Heart left ventricle (tissue), 13 donors: ENCODE data around the gene RRAS.

ENCODE experiments used
- CTCF ChIP-seq, 12 donors: fragments of 200-600 bp; sonication (generic) in 4 of 12; IDR thresholded peaks; one replicate each; pipeline versions ENCODE4 v1.5.0 to v1.8.0; 2018 to 2022; ENCODE audit warnings: antibody characterized with exemption in 12 of 12, mild to moderate bottlenecking in 5 of 12
- POLR2A ChIP-seq, 2 donors: fragments of 450-650 bp; IDR thresholded peaks; one replicate each; pipeline ENCODE4 v1.6.1; 2017; ENCODE audit warnings: antibody characterized with exemption in 2 of 2, mild to moderate bottlenecking in 2 of 2, moderate library complexity in 2 of 2
- donor health status: ischemic (EF 13 %, LVEDD 7.1; RV severe dilation, severe dysfunction).
- donor health status: DM: no; HTN: yes; CAD: no.
- donor health status: DM: no; HTN: no; CAD: no.
- donor health status: ischemic (EF 25% LVEDD 6.9; RV normal size, moderate dysfunction).
- donor health status: ischemic (EF 25% LVEDD 5.7; RV mildly dilated, moderate dysfunction).
- donor health status: ischemic (EF 35%, LVEDD 5.7; RV mildly dilated, moderate dysfunction).
- donor health status: nonischemic (EF 11% LVEDD 7.7; RV severe dilation, severe dysfunction).
- donor health status: DM: yes; HTN: yes; CAD: no.
- donor health status: PGD.
- donor health status: ischemic (EF 29% LVEDD 5.4; RV normal size, mild dysfunction).
- donor health status: nonischemic (EF 23%, LVEDD 6.1; RV moderate dilation, normal function).

GRCh38 chr19:49653466-49653806, 13.5 kb upstream of the RRAS start:
- no peak for TF ChIP-seq POLR2A (IDR thresholded peaks at IDR 0.05)
- TF ChIP-seq CTCF (IDR thresholded peaks at IDR 0.05): no peak
